Non-pigmented ciliary epithelial cell (primary cell): ENCODE measurements around the gene DLK2.
"Not testable (repeated sequence)": the region's sequence is repeated elsewhere in the genome, so short reads cannot be mapped to it uniquely, and the experiment has no call there.

ENCODE experiments used
- DNase-seq: peaks from one replicate; pipeline ENCODE4 v3.0.0-alpha.2; 2010; ENCODE audit warnings: low read depth

The DLK2 gene

DNA sequence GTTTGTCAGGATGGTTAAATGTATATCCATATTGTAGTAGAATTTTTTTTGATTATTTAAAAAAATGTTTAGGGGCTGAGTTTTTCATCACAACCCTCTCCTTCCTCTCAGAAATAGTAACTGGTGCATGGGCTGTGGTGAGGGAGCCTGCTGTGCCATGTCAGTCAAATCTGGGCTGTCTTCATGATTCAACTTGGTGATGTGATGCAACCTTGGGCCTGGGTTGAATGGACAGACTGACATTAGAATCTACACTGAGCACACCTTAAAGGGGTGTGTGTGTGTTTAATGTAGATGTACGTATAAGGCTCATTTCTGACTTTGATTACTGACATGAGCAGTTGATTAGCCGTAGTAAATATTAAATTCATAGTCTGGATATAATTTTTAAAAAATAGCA is 25.7 kb upstream of the DLK2 start:
- no peak for DNase-seq

DNA sequence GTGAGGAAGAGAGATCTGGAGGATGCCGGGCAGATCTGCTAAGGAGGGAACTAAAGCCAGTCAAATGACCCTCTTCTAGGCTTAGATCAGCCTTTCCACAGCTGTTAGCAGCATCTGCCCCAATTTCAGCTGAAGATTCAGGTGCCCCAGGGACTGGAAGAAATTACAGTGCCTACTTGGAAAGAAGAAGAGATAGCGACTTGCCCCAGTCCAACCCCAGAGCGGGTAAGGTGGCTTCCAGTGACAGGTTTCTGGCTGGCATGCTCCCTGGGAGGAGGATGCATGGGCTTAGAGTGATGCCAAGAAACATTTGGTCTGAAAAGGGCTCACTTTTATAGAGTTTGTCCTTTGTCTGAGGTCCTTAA is 22.6 kb upstream of the DLK2 start:
- no peak for DNase-seq

DNA sequence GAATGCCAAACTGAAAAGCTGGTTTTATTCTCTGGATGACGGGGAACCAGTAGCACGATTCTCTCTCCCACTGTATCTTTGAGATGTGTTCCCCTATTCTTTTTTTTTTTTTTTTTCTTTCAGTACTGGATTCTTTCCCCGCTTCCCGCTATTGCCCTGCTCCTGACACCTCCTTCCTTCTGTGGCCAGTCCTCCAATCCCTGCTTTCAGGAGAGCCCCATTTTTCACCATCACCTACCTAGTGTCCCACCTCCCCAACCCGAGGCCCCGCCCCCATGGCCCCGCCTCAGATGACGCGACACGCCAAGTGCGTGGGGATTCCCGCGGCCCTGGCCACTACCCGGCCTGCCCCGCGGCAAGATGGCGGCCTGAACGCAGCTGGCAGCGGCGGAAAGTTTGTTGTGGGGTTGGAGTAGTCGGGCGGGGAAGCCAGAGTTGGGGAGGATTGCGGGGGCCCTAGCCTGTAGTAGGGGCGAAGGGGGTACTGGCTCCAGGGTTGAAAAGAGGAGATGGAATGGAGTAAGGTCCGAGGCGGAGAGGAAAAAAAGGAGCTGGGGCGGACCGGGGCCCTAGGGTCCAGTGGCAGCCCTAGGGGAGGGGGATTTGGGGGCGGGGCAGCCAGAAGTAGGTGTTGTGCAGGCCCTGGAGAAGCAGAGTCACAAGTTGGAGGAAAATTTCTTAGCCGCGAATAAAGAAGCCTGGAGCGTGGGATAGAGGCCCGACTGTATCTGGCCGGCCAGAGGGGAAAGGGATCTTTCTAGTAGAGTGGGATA is 22.1 kb upstream of the DLK2 start, which contains the start of gene TJAP1:
TJAP1 (plus strand) TSS at position 336 of the 773 bp plus-strand sequence. CDS start 21,432 bp downstream, outside the sequence.
- peak; percentile 23 for DNase-seq

- DNase-seq, result no peak
Observed at GRCh38 chr6:43476746-43477145, 21.4 kb upstream of the DLK2 start.

DNA sequence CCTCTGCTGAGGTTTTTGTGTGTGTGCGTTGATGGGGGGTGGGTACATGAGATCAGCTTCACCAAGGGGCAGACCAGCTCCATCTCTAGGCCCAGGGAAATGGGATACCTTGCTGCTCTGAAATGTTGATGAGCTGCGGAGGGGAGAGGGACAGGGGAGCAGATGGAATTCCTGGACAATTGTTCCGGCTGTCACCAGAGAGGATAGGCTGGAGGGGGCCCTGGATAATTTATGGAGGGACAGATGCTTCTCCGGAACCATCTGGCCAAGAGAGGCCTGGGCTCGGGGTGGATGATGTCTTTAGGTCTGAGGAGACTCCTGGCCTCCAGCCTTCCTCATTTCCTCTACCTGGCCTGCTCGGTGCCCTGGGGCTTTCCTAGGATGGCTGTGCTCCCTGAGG is 20.2 kb upstream of the DLK2 start:
- no peak for DNase-seq

DNA sequence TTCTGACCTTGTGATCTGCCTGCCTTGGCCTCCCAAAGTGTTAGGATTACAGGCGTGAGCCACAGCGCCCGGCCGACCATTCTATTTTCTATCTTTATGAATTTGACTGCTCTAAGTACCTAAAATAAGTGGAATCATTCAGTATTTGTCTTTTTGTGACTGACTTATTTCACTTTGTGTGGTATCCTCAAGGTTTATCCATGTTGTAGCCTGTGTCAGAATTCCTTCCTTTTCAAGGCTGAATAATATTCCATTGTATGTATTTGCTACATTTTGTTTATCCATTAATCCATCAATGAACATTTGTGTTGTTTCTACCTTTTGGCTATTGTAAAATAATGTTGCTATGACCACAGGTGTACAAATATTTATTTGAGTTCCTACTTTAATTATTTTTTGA is 17.2 kb upstream of the DLK2 start:
- DNase-seq, result no peak

GRCh38 chr6:43471399-43471798 is 16.1 kb upstream of the DLK2 start:
- no peak for DNase-seq

- DNase-seq, result no peak
Observed at GRCh38 chr6:43469947-43470346, 14.6 kb upstream of the DLK2 start.

DNA sequence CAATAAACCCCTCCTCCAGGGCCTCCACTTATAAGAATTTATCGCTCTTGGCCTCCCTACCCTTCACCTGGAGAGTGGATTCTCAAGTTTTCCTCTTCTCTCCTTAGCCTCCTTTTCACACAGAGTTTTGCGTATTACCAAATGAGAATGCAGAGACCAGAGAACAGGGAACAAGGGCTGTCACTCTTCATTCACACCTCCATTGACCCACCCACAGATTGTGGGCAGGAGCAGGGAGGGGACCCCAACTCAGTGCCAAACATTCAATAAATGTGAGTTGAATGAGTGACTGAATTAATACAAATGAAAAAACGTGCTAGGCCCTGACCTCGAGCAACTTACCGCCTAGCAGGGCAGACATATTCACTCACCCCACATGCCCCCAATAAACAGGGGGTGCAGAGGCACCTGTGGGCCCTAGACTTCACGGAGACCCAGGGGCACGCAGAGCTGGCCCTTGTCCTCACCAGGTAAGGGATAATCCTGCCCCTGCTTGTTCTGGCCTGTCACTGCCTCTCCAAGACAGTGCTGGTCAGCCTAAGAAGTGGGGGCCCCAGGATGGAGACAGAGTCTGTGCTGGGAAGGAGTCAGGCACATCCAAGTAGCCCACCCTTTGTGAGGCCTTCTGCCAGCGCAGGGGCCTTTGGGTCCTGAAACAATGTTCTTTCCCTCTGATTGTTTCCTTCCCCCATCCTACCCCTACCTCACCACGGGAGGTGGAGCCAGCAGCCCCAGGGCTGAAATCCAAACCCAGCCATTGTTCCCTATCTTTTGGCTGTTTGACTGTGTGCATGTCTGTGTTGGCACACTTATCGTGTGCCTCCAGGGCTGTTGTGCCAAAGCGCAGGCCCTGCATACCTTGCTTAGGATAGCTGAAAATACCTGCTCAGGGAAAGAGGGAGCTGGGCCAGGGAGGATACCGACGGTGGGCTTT is 13.7 kb upstream of the DLK2 start:
- DNase-seq, result no peak

DNA sequence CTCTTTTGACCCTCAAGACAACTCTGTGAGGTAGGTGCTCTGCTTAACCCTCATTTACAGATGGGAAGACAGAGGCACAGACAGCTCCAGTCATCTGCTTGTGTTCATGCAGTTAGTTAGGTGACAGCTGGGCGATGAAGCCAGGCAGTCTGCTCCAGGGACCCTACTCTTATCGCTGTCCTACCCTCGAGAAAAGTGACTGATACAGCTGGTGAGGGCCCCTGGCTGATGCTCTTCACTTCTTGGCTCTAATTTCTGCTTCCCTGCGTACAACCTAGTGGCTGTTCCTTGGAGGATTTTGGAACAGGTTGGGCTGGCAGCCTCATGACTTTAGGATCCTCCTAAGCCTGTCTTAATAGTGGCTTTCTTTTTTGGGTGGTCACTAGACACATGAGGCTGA is 12.9 kb upstream of the DLK2 start:
- no peak for DNase-seq

GRCh38 chr6:43467752-43468151 is 12.4 kb upstream of the DLK2 start:
- no peak for DNase-seq

DNA sequence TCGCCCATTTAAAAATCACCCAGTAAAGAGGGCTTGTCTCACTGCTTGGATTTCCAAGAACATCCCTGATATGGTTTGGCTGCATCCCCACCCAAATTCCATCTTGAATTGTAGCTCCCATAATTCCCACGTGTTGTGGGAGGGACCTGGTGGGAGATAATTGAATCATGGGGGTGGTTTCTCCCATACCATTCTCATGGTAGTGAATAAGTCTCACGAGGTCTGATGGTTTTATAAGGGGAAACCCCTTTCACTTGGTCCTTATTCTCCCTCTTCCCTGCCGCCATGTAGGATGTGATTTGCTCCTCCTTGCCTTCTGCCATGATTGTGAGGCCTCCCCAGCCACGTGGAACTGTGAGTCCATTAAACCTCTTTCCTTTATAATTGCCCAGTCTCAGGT is 11.9 kb upstream of the DLK2 start:
- DNase-seq, result not testable (repeated sequence)

- no peak for DNase-seq
Observed at GRCh38 chr6:43465948-43466347, 10.6 kb upstream of the DLK2 start.

DNA sequence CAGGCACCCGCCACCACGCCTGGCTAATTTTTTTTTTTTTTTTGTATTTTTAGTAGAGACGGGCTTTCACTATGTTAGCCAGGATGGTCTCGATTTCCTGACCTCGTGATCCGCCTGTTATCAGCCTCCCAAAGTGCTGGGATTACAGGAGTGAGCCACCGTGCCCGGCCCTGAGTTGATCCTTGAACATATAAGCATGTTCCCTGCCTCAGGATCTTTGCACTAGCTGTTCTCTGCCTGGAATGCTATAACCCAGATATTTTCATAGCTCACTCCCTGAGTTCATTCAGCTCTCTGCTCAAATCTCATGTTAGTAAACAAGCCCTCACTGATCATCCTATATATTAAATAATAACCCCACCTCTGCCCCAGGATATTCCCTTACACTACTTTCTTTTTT is 9.0 kb upstream of the DLK2 start:
- DNase-seq, result no peak

DNA sequence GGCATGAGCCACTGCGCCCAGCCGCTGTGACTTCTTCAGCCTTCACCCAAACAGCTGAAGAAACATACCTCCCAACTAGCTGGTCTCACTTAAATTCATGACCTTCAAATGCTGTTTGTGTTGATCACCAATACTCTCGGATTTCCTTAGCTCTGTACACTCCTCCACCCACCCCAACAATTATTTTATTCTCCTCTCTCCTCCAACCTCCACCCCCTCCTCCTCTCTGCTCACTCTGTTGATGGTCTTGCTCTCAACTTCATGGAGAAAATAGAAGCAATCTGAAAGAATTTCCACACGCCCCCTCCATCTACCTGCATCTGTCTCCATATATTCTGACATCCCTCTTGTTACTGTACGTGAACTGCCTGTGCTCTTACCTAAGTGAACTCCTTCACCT is 6.6 kb upstream of the DLK2 start:
- DNase-seq, result no peak

GRCh38 chr6:43460032-43460431 is 4.7 kb upstream of the DLK2 start:
- no peak for DNase-seq

DNA sequence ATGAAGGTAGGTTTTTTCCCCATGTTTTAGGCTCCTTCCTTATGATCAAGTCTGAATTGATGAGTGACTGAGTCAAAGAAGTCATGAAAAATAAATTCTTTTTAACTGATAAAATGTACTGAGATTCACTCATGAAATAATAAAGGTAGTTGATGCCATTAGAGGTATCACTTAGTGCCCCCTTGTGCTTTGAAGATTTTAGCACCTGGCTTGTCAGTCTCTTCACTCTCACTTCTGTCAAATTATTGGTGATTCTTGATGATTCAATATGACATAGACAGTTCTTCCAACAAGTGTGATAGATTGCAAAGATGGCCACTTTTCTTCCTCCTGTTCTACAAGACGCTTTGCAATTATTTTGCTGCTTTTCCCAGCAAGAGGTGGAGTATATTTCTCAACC is 4.2 kb upstream of the DLK2 start:
- DNase-seq, result no peak

DNA sequence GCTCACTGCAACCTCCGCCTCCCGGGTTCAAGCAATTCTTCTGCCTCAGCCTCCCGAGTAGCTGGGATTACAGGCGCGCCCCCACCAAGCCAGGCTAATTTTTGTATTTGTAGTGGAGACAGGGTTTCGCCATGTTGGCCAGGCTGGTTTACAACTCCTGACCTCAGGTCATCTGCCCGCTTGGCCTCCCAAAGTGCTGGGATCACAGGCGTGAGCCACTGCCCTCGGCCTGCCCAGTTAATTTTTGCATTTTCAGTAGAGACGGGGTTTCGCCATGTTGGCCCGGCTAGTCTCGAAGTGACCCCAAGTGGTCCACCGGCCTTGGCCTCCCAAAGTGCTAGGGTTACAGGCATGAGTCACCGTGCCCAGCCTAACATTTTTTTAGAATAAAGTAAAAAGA is 2.8 kb upstream of the DLK2 start:
- DNase-seq, result not testable (repeated sequence)

GRCh38 chr6:43457643-43458042 is 2.3 kb upstream of the DLK2 start:
- DNase-seq, result no peak

DNA sequence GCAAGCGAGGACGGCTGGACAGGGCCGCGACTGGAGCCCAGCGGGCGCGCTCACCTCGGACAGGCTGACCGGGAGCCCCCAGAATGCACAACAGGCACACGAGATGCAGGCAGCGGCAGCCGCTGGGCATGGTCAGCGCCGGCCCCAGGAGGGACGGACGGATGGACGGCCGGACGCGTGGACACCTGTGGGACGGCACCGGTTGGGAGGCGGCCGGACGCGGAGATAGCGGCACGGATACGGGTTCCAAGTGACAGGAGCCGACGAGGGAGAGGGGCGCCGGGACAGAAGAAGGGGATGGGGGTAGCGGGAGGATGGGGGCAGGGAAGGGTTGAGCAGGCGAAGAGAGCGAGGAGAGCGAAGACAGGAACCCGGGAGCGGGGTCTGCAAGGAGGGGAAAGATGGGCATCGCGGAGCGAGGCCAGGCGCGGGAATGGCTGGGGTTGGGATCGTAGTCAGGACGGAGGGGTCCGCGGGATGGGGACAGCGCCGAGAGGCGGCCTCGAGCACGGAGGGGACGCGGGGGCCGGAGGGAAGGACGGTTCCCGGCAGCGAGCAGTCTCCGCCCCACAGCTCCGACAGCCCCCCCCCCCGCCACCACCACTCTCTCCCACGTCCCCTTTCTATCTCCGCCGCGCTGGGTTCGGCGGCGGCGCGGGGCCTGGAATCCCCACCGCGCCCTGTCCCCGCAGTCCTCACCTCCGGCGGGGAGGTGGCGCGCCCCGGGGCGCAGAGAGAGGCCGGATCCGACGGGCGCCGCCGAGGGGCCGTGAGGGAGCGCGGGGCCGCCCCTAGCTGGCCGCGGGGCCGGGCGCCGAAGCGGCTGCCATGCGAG is 435 bp downstream of the DLK2 start:
- DNase-seq, result peak; percentile 34

GRCh38 chr6:43454290-43454695 is 1.1 kb downstream of the DLK2 start:
- no peak for DNase-seq

DNA sequence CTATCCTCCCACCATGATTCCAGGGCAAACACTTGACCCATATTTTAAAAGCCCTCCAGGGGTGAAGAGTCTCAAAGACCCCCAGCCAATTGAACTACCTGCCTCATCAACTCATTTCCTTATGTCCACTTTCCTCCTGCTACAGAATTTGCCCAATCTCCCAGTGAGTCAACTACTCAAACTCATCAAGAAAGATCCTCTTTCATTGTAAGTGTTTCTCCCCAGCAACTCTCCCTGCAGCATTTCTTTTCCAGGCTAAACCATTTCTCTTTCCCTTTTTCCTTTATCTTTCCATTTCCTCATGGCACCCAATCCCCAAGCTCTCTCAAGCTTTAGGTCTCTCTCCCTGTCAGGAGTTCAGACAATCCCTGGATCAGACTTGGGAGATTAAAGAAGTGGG is 1.5 kb downstream of the DLK2 start:
- DNase-seq, result no peak
